Endometrial microvascular endothelial cells (primary cell): ENCODE data around the gene RPS16. TPM values are rescaled to one million over a fixed set of nuclear protein-coding genes. Genes with fewer than 3 reads are reported as not detected.

Source experiments
- in situ Hi-C: cut with HindIII; loops from 2 replicates; pipeline ENCODE4 v1.10.0; 2017; ENCODE audit warnings: low sequenced_read_pairs, low pct_unique_long_range_greater_than_20kb; ENCODE audit errors: inconsistent ontology term
- total RNA-seq: library from RNA; depleted of rRNA; stranded (reverse); fragments of >200 nt; gene quantifications from one replicate; pipeline ENCODE4 v1.2.3, GENCODE V29; 2015; ENCODE audit errors: inconsistent ontology term

RPS16 gene
- total RNA-seq, 1 donor from 2014 or later, result 1,019 TPM

GRCh38 chr19:39425744-39426143 is 10.0 kb downstream of the RPS16 start:
- in situ Hi-C loops, result no loop called here

- in situ Hi-C loops, result no loop called here
These were observed 10.8 kb downstream of the RPS16 start for GRCh38 chr19:39424934-39425333.

GRCh38 chr19:39423258-39424086 is 12.3 kb downstream of the RPS16 start:
- in situ Hi-C loops, result no loop called here

- in situ Hi-C loops, result no loop called here
These were observed 13.7 kb downstream of the RPS16 start for GRCh38 chr19:39422020-39422419.

- in situ Hi-C loops, result no loop called here
These were observed 15.0 kb downstream of the RPS16 start for GRCh38 chr19:39420769-39421168.

- in situ Hi-C loops, result no loop called here
These were observed 16.7 kb downstream of the RPS16 start for GRCh38 chr19:39419003-39419402.

GRCh38 chr19:39417463-39418181 is 18.1 kb downstream of the RPS16 start:
- in situ Hi-C loops, result no loop called here

- in situ Hi-C loops, result no loop called here
These were observed 19.3 kb downstream of the RPS16 start for GRCh38 chr19:39416152-39417120.

GRCh38 chr19:39415111-39416046 is 20.4 kb downstream of the RPS16 start:
- in situ Hi-C loops, result no loop called here

- in situ Hi-C loops, result no loop called here
These were observed 21.7 kb downstream of the RPS16 start for GRCh38 chr19:39413911-39414608.

GRCh38 chr19:39413272-39413910 is 22.4 kb downstream of the RPS16 start:
- in situ Hi-C loops, result no loop called here

- in situ Hi-C loops, result no loop called here
These were observed 22.9 kb downstream of the RPS16 start for GRCh38 chr19:39412867-39413271.

- in situ Hi-C loops, result no loop called here
These were observed 23.5 kb downstream of the RPS16 start, which contains the start of gene PLEKHG2 for GRCh38 chr19:39412100-39412866. TSS of gene PLEKHG2 (plus strand) at chr19:39412669. CDS start at chr19:39414087, 1,418 bp downstream.

- in situ Hi-C loops, result no loop called here
These were observed 24.0 kb downstream of the RPS16 start for GRCh38 chr19:39411832-39412099.

GRCh38 chr19:39411081-39411831 is 24.5 kb downstream of the RPS16 start:
- in situ Hi-C loops, result no loop called here

GRCh38 chr19:39410831-39411080 is 25.0 kb downstream of the RPS16 start:
- in situ Hi-C loops, result no loop called here
